HUES6 (cell line): ENCODE results near the gene PYDC1.
"Not testable (repeated sequence)": the region's sequence is repeated elsewhere in the genome, so short reads cannot be mapped to it uniquely, and the experiment has no call there.

ENCODE experiments used
- H3K27ac ChIP-seq: 2 replicates; pipeline ENCODE4 v1.7.0; 2013; ENCODE audit warnings: low read depth, mild to moderate bottlenecking, low read length, inconsistent platforms
- H3K27me3 ChIP-seq: 2 replicates; pipeline ENCODE4 v1.6.1; 2013; ENCODE audit warnings: low read length; ENCODE audit not compliant: control insufficient read depth, insufficient read depth
- H3K36me3 ChIP-seq: 2 replicates; pipeline ENCODE4 v1.6.1; 2013; ENCODE audit warnings: low read length; ENCODE audit not compliant: control insufficient read depth, insufficient read depth
- H3K4me1 ChIP-seq: 2 replicates; pipeline ENCODE4 v1.6.1; 2013; ENCODE audit warnings: low read length; ENCODE audit not compliant: control insufficient read depth, insufficient read depth
- H3K4me3 ChIP-seq: 2 replicates; pipeline ENCODE4 v1.5.1; 2013; ENCODE audit warnings: low read depth, low read length
- H3K9ac ChIP-seq: one replicate; pipeline ENCODE4 v1.6.1; 2013; ENCODE audit warnings: mild to moderate bottlenecking, low read length
- H3K9me3 ChIP-seq: 2 replicates; pipeline ENCODE4 v1.6.1; 2013; ENCODE audit warnings: low read depth, low read length; ENCODE audit not compliant: control insufficient read depth, insufficient read depth

The PYDC1 gene

DNA sequence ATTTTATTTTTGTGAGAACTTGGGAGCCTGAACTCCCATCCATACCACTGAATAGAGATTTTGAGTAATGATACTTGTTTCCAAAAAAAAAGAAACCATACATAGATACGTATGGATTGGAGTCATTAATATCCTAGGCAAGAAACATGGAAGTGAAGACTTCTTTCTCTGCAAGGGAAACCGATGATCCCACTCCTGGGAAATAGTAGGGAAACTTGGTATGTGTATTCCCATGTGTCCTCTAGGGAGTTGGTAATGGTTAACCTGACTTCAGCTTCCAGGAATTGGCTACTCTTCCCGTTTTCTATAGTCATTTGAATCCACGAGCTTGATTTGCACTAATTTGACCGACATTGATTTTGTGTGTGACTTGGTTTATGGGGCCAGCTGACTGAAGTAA is 31.6 kb downstream of the PYDC1 start:
- Histone ChIP-seq H3K27me3 (no peaks in the 10 kb centered on the region), H3K9ac (no peak overlapping the region), H3K27ac (no peak overlapping the region), H3K4me3 (no peak overlapping the region), H3K9me3 (no peaks in the 10 kb centered on the region), H3K4me1 (0 out of 2 replicates have a peak, but pooled peaks cover 4% of the 10 kb centered on the region), H3K36me3 (peaks cover 92% of the 10 kb centered on the region)

- H3K9ac ChIP-seq, result no peak overlapping the region
- no peaks in the 10 kb centered on the region for H3K27me3 ChIP-seq
- H3K27ac ChIP-seq, result no peak overlapping the region
- 0 out of 2 replicates have a peak, but pooled peaks cover 4% of the 10 kb centered on the region for H3K4me1 ChIP-seq
- H3K9me3 ChIP-seq, result no peaks in the 10 kb centered on the region
- peaks cover 87% of the 10 kb centered on the region for H3K36me3 ChIP-seq
- no peak overlapping the region for H3K4me3 ChIP-seq
Measured at GRCh38 chr16:31184888-31185287, 32.0 kb downstream of the PYDC1 start.

DNA sequence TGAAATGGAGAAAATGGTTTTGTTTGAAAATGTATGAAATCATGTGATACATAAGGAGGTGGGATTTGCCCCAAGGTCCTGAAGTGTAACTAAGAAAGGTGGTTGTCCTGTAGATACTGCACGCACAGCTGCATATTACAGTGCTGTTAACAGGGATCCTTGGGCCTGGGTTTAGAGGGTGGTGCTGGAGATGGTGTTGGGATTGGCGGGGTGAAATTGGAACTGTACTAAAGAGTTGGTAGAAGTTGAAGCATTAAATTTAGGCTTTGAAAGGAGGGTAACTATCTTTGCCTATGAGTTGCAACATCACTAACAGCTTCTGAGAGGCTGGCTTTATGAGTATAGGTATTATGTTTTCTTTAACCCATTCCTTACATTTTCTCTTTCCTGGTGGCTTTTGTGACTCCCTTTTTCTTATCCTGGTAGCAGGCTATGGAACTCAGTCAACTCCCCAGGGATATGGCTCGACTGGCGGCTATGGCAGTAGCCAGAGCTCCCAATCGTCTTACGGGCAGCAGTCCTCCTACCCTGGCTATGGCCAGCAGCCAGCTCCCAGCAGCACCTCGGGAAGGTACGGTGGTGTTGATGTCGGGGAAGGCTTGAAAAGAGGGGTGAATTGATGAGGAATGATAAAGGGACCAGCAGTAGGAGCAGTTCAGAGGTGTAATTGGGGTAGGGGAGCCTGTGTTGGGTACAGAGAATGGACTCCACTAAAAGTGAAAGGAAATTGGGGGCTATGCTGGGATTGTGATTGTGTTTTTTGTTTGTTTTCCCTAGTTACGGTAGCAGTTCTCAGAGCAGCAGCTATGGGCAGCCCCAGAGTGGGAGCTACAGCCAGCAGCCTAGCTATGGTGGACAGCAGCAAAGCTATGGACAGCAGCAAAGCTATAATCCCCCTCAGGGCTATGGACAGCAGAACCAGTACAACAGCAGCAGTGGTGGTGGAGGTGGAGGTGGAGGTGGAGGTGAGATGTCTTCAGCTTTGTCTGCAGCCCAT is 33.2 kb downstream of the PYDC1 start:
- H3K4me3 ChIP-seq, result 0 out of 2 replicates have a peak overlapping the region, but pooled peaks have one; percentile 1
- H3K27ac ChIP-seq, result no peak overlapping the region
- H3K4me1 ChIP-seq, result peaks cover 6% of the 10 kb centered on the region; the same call in 1 of the 2 replicates
- H3K27me3 ChIP-seq, result no peaks in the 10 kb centered on the region
- no peaks in the 10 kb centered on the region for H3K9me3 ChIP-seq
- peaks cover 76% of the 10 kb centered on the region for H3K36me3 ChIP-seq
- H3K9ac ChIP-seq, result no peak overlapping the region

DNA sequence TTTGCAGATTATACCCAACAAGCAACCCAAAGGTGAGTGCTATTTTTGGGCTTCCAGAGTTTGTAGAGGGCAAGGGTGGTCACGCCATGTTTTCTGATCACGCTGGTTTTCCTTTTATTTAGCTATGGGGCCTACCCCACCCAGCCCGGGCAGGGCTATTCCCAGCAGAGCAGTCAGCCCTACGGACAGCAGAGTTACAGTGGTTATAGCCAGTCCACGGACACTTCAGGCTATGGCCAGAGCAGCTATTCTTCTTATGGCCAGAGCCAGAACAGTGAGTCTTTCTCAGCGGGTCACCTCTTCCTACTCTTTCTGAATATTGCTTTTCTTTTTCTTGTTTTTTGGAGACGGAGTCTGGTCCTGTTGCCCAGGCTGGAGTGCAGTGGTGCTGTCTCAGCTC is 34.5 kb downstream of the PYDC1 start:
- Histone ChIP-seq H3K9me3 (no peaks in the 10 kb centered on the region), H3K9ac (peak overlapping the region; percentile 97), H3K4me1 (peaks cover 7% of the 10 kb centered on the region; the same call in 1 of the 2 replicates), H3K27ac (no peak overlapping the region), H3K27me3 (no peaks in the 10 kb centered on the region), H3K36me3 (peaks cover 62% of the 10 kb centered on the region), H3K4me3 (peak overlapping the region; percentile 92)

DNA sequence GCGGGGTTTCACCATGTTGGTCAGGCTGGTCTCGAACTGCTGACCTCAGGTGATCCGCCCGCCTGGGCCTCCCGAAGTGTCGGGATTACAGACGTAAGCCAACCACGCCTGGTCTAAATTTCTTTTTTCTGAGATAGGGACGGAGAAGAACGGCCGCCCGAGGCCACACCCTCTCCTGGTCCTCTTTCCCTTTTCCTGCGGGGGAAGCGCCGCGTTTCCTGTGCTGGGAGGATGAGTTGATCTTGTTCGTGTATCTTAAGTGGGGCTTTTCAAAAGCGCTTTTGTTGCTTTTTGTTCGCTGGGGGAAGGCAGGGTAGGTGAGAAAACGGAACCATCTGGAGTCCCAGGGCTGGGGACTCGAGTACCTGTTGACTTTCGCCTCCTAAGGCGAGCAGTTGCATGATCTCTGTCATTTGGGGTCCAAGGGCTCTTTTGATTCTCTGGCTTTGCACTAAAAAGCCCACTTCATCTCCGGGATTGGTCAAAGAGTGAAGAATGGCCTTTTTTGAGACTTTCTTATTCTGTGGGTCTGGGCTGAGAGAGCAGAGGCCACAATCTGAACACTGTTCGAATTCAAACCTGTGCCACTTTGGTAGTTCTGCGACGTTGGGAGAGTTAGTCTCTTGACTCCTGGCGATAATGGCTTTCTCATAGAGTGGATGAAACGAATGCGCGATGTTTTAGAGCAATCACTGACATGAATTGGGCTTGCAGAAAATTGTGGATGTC is 35.7 kb downstream of the PYDC1 start:
- Histone ChIP-seq H3K27me3 (no peaks in the 10 kb centered on the region), H3K36me3 (peaks cover 51% of the 10 kb centered on the region), H3K9ac (peak overlapping the region; percentile 97), H3K9me3 (no peaks in the 10 kb centered on the region), H3K4me3 (peak overlapping the region; percentile 92), H3K4me1 (peaks cover 7% of the 10 kb centered on the region; the same call in 1 of the 2 replicates), H3K27ac (peak overlapping the region; percentile 100)

GRCh38 chr16:31179747-31180459 is 37.0 kb downstream of the PYDC1 start, which contains the start of gene FUS:
TSS of gene FUS (plus strand) at chr16:31180139. CDS start at chr16:31180215, 76 bp downstream.
- Histone ChIP-seq H3K27ac (peak within 1 kb of the TSS; percentile 100), H3K4me3 (peak within 1 kb of the TSS; percentile 92), H3K9me3 (no peaks in the 10 kb centered on the region), H3K9ac (peak within 1 kb of the TSS; percentile 97), H3K36me3 (peaks cover 38% of the 10 kb centered on the region), H3K27me3 (no peaks in the 10 kb centered on the region), H3K4me1 (peaks cover 7% of the 10 kb centered on the region; the same call in 1 of the 2 replicates)

DNA sequence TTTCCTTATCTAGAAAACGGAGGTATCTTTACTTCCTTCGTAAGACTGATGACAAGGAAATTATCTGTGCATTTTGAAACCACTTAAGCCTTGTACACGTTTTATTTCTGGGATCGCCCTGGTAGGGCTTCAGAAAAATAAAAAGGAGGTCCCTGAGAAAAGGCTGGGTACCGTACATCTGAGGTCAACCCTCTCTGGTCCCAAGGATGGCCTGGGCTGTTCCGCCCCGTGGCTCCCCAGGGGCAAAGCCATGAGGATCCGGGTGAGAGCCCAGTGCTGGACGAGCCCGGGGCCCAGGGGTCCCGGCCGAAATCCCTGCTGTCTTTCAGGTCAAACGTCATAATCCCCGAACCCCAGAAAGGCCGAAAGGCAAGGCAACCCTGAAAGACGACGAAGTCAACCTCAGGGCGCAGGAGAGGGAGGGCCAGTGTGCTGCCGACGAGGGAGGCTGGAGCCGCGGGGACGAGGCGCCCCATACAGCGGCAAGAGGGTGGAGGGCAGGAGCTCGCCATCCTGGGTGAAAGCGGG is 37.7 kb downstream of the PYDC1 start:
- H3K4me1 ChIP-seq, result peaks cover 7% of the 10 kb centered on the region; the same call in 1 of the 2 replicates
- peak overlapping the region; percentile 92 for H3K4me3 ChIP-seq
- H3K36me3 ChIP-seq, result peaks cover 32% of the 10 kb centered on the region
- H3K9me3 ChIP-seq, result no peaks in the 10 kb centered on the region
- no peaks in the 10 kb centered on the region for H3K27me3 ChIP-seq
- peak overlapping the region; percentile 97 for H3K9ac ChIP-seq
- peak overlapping the region; percentile 100 for H3K27ac ChIP-seq

DNA sequence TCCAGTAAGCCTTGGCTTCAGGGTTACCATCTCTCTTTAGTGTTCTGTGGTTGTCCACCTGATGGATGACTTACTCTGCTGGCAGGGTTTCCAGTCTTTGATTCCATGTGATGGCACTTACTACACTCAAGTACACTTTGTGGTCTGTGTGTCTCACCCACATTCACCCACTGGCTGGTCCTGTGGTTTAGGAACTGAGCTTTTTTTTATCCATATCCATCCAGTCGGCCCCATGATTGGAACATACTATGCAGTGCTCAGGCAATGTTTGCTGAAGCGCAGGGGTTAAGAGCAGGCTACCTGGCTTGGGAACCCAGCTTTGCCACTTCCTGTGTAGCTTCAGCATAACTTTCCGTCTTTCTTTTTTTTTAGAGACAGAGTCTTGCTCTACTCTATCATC is 39.8 kb downstream of the PYDC1 start:
- Histone ChIP-seq H3K9me3 (no peaks in the 10 kb centered on the region), H3K4me3 (no peak overlapping the region), H3K4me1 (peaks cover 3% of the 10 kb centered on the region; the same call in 1 of the 2 replicates), H3K36me3 (peaks cover 10% of the 10 kb centered on the region), H3K27ac (no peak overlapping the region), H3K9ac (no peak overlapping the region), H3K27me3 (no peaks in the 10 kb centered on the region)

DNA sequence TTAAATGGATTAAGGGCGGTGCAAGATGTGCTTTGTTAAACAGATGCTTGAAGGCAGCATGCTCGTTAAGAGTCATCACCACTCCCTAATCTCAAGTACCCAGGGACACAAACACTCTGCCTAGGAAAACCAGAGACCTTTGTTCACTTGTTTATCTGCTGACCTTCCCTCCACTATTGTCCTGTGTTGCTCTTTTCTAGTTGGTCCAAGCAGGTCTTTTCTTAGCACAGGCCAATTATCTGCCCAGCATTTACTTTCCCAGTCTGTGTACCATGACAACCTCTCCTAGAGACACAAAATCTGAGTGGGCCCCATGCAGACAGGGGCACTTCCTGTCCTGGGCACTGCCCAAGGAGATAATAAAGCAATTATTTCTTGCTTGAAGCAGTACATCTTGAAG is 46.9 kb downstream of the PYDC1 start:
- not testable (repeated sequence) for H3K4me1 ChIP-seq, H3K27me3 ChIP-seq, H3K27ac ChIP-seq, H3K4me3 ChIP-seq, H3K9me3 ChIP-seq, H3K36me3 ChIP-seq, H3K9ac ChIP-seq

GRCh38 chr16:31168848-31169247 is 48.1 kb downstream of the PYDC1 start:
- Histone ChIP-seq H3K9ac (no peak overlapping the region), H3K27ac (no peak overlapping the region), H3K36me3 (no peaks in the 10 kb centered on the region), H3K4me1 (peaks cover 3% of the 10 kb centered on the region; the same call in 1 of the 2 replicates), H3K4me3 (no peak overlapping the region), H3K9me3 (no peaks in the 10 kb centered on the region), H3K27me3 (no peaks in the 10 kb centered on the region)
